Measurements from ENCODE around the gene RSRC2. TPM values are rescaled to one million over a fixed set of nuclear protein-coding genes. Genes with fewer than 3 reads are reported as not detected.
"Not testable (repeated sequence)": the region's sequence is repeated elsewhere in the genome, so short reads cannot be mapped to it uniquely, and the experiment has no call there.

RSRC2 gene
- total RNA-seq, 6 experiments from 2014 or later, result 38.7 to 52.7 (median 44.2) TPM

- Mint-ChIP-seq H3K27me3 (ENCODE audit: insufficient read depth) (peaks cover 7% of the 10 kb centered on the region), H3K36me3 (ENCODE audit: low read depth) (peaks cover 37% of the 10 kb centered on the region), H3K4me1 (ENCODE audit: low read depth) (peaks cover 27% of the 10 kb centered on the region), H3K27ac (peak within 1 kb of the TSS; percentile 99), H3K9me3 (no peaks in the 10 kb centered on the region), H3K4me3 (peak within 1 kb of the TSS; percentile 94)
- TF ChIP-seq CTCF (IDR thresholded peaks at IDR 0.05), result peak; percentile 23
- DNase-seq, result peak; percentile 98
Measured at GRCh38 chr12:122500685-122501488, 25.8 kb downstream of the RSRC2 start, which contains the start of gene ZCCHC8. TSS of gene ZCCHC8 (minus strand) at chr12:122500932. CDS start at chr12:122500840, 92 bp downstream.

DNA sequence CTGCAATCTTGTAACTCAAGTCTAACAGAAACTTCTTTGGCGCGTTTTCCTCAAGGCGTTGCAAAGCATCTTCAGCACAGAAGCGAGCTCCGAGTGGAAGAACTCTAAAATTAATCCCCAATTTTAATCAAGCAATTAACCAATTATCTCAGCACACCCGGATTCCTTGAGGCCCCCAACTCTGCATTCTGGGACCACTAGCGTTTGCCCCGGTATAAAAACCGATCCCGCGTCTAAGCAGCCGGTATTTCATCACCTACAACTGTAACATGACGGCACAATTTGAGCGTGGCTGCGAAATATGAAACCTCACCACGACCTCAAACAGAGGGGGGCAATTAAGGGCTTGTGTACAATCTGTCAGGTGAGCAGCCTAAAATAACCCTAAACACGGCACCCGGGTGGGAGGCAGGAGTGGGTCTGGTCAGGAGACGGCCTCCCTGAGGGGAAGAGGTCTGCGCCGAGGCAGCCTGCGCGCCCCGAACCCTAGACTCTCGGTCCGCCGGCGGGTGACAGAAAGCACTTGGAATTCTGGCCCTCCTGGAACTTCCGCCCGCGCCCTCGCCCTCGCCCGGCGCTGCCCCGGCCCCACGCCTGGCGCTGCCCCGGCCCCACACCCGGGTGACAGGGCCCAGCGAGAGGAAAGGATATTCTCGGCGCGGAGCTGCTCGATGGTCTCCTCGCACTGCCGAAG lies 26.6 kb downstream of the RSRC2 start:
- H3K4me3 Mint-ChIP-seq, result peak overlapping the region; percentile 94
- H3K27ac Mint-ChIP-seq, result peak overlapping the region; percentile 99
- H3K9me3 Mint-ChIP-seq, result no peaks in the 10 kb centered on the region
- peaks cover 7% of the 10 kb centered on the region for H3K27me3 Mint-ChIP-seq (ENCODE audit: insufficient read depth)
- H3K36me3 Mint-ChIP-seq (ENCODE audit: low read depth), result peaks cover 31% of the 10 kb centered on the region
- peaks cover 27% of the 10 kb centered on the region for H3K4me1 Mint-ChIP-seq (ENCODE audit: low read depth)
- TF ChIP-seq CTCF (IDR thresholded peaks at IDR 0.05), result 0 out of 2 replicates have a peak, but pooled peaks have one; percentile 8
- DNase-seq, result peak; percentile 48

DNA sequence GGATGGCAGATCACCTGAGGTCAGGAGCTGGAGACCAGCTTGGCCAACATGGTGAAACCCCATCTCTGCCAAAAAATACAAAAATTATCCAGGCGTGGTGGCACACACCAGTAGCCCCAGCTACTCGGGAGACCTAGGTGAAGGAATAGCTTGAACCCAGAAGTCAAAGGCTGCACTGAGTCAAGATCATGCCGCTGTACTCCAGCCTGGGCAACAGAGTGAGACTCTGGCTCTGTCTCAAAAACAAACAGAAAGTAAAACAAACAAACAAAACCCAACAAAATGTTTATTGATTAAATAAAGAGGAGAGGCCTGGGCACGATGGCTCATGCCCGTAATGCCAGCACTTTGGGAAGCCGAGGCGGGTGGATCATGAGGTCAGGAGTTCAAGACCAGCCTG lies 31.5 kb downstream of the RSRC2 start:
- no peak for TF ChIP-seq CTCF (IDR thresholded peaks at IDR 0.05)
- H3K9me3 Mint-ChIP-seq, result no peaks in the 10 kb centered on the region

DNA sequence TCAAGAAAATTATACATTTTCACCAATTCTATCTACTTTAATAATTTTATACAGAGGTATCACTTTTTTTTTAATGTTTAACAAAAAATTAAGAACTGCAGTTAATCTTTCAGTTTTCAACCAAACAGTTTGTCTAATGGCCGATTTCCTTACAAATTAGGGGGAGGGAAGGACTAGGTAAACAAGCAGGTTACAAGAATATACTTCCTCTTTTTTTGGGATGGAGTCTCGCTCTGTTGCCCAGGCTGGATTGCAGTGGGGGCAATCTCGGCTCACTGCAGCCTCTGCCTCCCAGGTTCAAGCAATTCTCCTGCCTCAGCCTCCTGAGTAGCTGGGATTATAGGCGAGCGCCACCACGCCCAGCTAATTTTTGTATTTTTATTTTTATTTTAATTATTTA lies 33.5 kb downstream of the RSRC2 start:
- H3K4me1 Mint-ChIP-seq (ENCODE audit: low read depth), result peaks cover 10% of the 10 kb centered on the region
- H3K36me3 Mint-ChIP-seq (ENCODE audit: low read depth), result peaks cover 23% of the 10 kb centered on the region
- H3K9me3 Mint-ChIP-seq; H3K27ac Mint-ChIP-seq; DNase-seq; H3K27me3 Mint-ChIP-seq (ENCODE audit: insufficient read depth); H3K4me3 Mint-ChIP-seq: not testable (repeated sequence)

More for the DNA sequence above, 31.5 kb downstream of the RSRC2 start:
- peaks cover 27% of the 10 kb centered on the region for H3K36me3 Mint-ChIP-seq (ENCODE audit: low read depth)
- H3K27ac Mint-ChIP-seq, result no peak overlapping the region
- no peak for DNase-seq
- H3K27me3 Mint-ChIP-seq (ENCODE audit: insufficient read depth), result peaks cover 4% of the 10 kb centered on the region; the same call in 1 of the 2 replicates
- H3K4me1 Mint-ChIP-seq (ENCODE audit: low read depth), result peaks cover 24% of the 10 kb centered on the region
- no peak overlapping the region for H3K4me3 Mint-ChIP-seq

GRCh38 chr12:122491991-122492390 lies 34.7 kb downstream of the RSRC2 start:
- Mint-ChIP-seq H3K36me3 (ENCODE audit: low read depth) (peaks cover 28% of the 10 kb centered on the region), H3K4me3 (no peak overlapping the region), H3K27me3 (ENCODE audit: insufficient read depth) (no peaks in the 10 kb centered on the region), H3K4me1 (ENCODE audit: low read depth) (peaks cover 12% of the 10 kb centered on the region), H3K9me3 (no peaks in the 10 kb centered on the region), H3K27ac (peak overlapping the region; percentile 81)
- DNase-seq, result peak; percentile 53
- TF ChIP-seq CTCF (IDR thresholded peaks at IDR 0.05), result no peak

- Mint-ChIP-seq H3K27me3 (ENCODE audit: insufficient read depth) (peaks cover 2% of the 10 kb centered on the region), H3K4me3 (no peak overlapping the region), H3K4me1 (ENCODE audit: low read depth) (peaks cover 21% of the 10 kb centered on the region), H3K27ac (no peak overlapping the region), H3K36me3 (ENCODE audit: low read depth) (peaks cover 45% of the 10 kb centered on the region), H3K9me3 (no peaks in the 10 kb centered on the region)
- no peak for DNase-seq
- no peak for TF ChIP-seq CTCF (IDR thresholded peaks at IDR 0.05)
Measured at GRCh38 chr12:122489038-122489437, 37.7 kb downstream of the RSRC2 start.

DNA sequence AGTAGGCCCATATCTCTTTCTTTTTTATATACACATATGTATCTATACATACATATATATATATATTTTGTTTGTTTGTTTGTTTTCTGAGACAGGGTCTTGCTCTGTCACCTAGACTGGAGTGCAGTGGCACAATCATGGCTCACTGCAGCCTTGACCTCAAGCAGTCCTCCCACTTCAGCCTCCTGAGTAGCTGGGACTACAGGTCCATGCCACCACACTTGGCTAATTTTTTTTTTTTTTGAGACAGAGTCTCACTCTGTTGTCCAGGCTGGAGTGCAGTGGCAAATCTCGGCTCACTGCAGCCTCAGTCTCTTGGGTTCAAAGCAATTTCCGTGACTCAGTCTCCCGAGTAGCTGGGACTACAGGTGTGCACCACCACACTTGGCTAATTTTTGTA lies 38.9 kb downstream of the RSRC2 start:
- Mint-ChIP-seq H3K4me1 (ENCODE audit: low read depth) (peaks cover 21% of the 10 kb centered on the region), H3K36me3 (ENCODE audit: low read depth) (peaks cover 50% of the 10 kb centered on the region)
- H3K4me3 Mint-ChIP-seq; H3K27ac Mint-ChIP-seq; DNase-seq; H3K27me3 Mint-ChIP-seq (ENCODE audit: insufficient read depth); H3K9me3 Mint-ChIP-seq: not testable (repeated sequence)
